K562 (cell line): ENCODE results near the gene RNF126.

Experiments
- JUND ChIP-seq, 2 experiments: IDR thresholded peaks; 2 replicates in 1 of 2; 3 replicates in 1 of 2; pipeline ENCODE4 v1.6.1; 2011; ENCODE audit warnings: borderline replicate concordance in 2 of 2, low read depth in 2 of 2, low read length in 2 of 2, improper control_type of control experiment in 1 of 2, missing biosample characterization in 1 of 2, missing genetic modification characterization in 1 of 2, missing genetic modification reagents in 1 of 2
- KDM5B ChIP-seq: fragments of 200-600 bp; sonication (generic); IDR thresholded peaks from 2 replicates; pipeline ENCODE4 v1.6.1; 2012; ENCODE audit warnings: low read depth, mild to moderate bottlenecking, moderate library complexity, low read length, control low read depth, inconsistent platforms; ENCODE audit not compliant: insufficient replicate concordance

DNA sequence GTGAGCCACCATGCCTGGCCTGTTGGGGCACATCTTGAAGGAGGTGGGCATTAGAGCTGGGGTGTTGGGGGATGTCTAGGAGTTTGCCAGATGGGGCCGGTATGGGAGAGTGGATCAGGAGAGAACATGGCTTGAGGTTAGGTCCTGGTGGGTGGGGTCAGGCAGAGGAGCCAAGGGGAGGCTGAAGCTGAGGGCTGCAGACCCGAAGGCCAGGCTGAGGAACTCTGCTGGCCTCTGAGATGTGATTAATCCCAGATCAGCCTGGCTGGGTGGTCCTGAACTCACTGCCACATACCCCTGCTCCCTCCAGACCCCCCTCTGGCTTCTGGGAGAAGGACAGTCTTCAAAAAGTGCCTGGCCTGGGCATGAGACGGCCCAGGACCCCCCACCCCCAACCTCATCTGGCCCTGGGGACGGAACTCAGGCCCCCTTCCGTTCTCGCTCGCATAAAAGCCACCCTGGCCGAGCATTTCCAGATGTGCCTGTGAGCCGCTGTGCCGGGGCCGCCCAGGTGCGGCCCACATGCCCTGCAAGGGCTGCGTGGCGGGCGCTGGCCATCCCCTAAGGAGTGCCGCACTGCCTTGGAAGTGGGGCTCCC is 15.9 kb upstream of the RNF126 start:
- TF ChIP-seq KDM5B (no peak), JUND (IDR thresholded peaks at IDR 0.05; ENCODE audit: borderline replicate concordance, low read depth, low read length) (no peak), JUND (tag; IDR thresholded peaks at IDR 0.05; ENCODE audit: borderline replicate concordance, low read depth, low read length) (no peak)
